NCI-H2107 (cell line): ENCODE results near the gene ZNF853.
"Not testable (repeated sequence)": the region's sequence is repeated elsewhere in the genome, so short reads cannot be mapped to it uniquely, and the experiment has no call there.

Source experiments
- DNase-seq: peaks from one replicate; lab custom pipeline; 2025; lab: John Stamatoyannopoulos, UW

The ZNF853 gene

DNA sequence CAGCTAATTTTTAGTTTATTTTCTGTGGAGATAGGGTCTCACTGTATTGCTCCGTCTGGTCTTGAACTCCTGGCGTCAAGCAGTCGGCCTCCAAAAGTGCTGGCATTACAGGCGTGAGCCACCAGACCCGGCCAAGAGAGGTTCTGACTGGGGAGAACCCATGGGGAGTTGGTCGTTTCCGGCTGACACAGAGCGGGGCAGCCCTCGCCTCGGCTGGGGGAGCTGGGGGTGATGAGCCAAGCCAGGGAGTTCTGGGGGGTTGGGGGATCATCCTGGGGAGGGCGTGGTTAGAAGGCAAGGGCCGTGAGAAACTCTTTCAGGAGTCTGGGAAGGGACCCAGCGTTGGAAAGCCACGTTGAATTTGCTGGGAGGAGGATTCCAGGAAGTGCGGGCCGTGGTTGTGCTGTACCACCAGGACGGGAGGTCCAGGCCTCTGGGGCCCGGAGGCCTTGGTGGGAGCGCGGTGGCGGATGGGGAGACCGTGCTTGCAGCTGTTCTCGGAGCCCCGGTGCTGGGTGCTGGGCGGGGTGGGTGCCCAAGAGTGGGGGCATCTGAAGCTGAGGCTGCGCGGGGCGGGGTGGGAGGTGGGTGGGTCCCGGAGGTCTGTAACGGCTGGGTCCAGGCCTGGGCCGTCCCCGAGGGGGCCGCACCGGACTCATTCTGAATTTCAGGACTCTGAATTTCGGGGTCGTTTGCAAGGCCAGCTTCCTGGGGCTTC lies 8.4 kb upstream of the ZNF853 start:
- DNase-seq, result no peak

DNA sequence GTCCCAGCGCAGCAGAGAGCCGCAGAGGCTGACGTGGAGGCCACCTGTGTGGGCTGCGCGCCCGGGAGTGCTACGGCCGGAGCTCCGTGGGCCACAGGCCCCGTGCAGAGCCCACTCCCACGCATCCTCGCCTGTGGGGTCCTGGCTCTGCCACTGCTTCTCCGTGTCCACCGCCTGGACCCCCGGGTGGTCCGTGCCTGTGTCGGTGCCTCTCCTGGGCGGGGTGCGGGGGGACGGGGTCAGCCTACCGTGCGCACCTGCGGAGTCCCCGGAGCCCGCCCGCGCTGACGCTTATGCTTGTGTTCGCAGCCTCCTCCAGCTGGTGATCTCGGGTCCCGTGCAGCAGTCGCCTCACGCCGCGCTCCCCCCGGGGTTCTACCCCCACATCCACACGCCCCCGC lies 7.8 kb upstream of the ZNF853 start:
- no peak for DNase-seq

DNA sequence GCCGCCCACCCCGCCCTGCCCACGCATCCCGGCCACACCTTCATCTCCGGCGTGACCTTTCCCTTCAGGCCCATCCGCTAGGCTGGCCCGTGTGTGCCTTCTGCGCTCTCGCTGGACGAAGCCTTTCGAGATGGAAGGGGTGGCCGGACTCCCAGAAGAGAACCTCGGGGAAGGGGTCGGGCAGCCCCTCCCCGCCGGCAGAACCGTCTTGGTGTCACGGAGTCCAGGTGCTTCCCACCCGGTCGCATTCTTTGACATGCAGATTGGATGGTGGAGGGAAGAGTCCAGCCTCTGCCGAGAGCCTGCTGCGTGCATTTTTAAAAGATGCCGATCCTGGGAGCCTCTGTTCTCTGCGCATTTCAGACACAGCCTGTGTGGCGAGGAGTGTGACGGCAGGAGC lies 7.3 kb upstream of the ZNF853 start:
- DNase-seq, result no peak

DNA sequence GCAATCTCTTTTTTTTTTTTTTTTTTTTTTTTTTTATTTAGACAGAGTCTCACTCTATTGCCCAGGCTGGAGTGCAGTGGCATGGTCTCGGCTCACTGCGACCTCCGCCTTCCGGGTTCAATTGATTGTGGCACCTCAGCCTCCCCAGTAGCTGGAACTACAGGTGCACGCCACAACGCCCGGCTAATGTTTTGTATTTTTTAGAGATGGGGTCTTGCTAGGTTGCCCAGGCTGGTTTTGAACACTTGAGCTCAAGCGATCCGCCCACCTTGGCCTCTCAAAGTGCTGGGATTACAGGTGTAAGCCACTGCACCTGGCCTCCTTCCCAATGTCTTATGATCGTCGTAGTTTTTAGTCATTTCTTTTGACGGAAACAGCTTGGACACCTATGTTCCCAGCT lies 6.6 kb upstream of the ZNF853 start:
- no peak for DNase-seq

DNA sequence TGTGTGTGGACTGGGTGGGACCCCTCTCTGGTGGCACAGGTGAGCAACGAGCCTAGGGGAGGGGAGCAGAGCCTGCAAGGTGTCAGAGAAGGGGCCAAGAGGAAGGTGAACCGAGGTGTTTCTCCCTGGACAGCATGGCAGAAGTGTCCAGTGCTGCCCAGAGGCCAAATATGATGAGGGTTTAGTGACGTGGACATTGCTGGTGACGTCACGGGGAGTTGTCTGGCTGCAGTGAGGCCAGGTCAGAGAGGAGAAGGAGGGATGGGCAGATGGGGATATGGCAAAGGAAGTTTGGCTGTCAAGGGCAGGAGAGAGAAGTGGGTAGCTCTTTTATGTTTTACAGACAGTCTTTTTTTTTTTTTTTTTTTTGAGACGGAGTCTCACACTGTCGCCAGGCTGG lies 2.6 kb upstream of the ZNF853 start:
- DNase-seq, result no peak

DNA sequence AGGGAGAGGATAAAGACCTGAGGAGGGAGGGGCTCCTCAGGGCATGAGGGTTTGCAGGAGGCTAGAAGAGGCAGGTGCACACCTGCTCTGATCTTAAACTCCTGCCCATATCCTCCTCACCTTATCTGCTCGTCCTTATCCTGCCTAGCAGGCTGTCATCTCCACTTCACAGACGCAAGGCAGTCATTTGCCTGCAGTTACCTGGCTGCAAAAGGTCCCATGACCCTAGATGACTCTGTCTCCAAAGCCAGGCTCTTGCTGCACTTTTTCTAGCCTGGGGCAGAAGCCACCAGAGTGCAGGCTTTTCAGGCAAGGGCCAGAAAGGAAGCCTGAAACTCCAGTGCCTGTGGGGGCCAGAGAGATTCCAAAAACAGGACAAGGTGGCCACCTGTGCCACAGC lies 1.7 kb upstream of the ZNF853 start:
- no peak for DNase-seq

DNA sequence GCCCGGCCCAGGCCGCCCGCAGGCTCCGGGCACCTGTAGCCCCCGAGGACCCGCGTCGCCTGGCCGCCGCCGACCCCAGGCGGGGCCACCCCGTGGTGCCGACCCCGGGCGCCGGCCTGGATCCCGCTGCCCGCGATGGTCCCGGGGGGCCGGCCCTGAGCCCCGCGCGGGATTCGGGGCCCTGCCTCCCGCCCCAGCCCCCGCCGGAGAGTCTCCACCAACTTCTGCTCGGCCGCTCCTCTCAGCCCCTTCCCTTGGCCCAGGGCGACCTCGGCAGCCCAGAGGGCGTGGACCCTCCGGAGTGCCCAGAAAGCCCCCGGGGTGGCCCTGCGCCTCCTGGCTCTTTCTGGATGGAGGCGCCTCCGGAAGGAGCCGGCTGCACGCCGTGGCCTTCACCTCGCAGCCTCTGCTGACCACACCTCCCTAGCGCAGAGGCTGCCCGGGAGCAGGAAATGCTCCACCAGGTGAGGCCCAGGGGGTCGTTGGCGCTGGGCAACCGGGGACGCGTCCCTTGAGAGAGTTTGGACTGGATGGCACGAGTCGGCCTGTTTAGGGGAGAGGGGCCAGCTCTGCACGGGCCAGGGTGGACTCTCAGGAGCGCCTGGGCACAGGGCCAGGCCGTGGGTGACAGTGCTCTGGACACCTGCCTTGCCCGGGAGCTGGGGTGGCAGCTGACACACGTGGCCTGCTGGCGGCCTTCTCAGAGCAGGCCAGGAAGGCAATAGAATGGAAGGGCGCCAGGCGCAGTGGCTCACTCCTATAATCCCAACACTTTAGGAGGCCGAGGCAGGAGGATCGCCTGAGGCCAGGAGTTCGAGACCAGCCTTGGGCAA lies 529 bp downstream of the ZNF853 start:
- DNase-seq, result no peak

DNA sequence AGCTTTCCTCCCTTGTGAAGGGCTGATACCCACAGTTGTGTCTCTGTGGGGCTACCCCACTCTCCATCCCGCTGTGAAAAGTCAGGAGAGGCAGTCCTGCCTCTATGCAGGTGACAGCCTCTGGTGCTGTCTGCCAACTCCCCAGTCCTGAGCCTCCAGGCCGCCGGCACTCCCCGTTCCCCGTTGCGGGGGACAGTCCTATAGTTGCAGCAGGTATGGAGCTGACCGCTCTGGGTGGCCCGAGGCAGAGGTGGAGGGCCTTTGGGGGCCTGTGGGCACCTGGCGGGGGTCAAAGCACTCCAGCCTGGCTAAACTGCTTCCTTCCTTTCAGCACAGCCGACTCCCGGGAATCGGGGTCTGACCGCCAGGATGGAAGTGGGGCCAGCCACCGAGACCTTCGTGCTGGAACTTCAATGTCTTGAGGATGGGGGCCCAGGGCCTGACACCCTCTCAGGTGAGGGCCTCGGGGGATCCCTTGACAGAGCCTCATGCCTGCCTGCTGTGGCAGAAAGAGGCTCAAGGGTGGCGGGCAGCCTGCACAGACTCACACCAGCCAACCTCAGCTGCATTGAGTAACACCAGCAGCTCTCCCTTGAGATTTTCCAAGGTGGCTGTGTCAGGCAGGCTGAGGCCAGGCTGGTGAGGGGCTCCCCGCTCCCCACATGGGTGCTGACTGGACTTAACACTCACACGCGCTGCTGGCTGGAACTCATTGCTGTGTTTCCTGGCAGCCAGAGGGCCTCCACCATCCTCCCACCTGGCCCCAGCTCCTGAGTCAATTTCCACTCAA lies 1.6 kb downstream of the ZNF853 start:
- DNase-seq, result no peak

DNA sequence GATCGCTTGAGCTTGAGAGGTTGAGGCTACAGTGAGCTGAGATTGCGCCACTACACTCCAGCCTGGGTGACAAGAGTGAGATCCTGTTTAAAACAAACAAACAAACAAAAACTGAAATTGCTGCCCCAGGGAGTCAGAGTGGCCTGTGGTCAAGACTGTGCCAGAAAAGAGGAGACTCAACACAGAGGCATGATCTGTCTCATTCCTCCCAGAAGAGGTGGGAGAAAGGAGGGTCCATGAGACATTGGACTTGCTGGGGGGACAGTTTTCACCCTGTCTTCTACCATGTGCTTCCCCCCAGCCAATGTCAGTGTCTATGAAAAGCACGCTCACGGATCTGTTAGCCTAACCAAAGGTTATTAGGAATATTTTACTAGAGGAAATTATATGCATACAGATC lies 3.2 kb downstream of the ZNF853 start:
- DNase-seq, result no peak

DNA sequence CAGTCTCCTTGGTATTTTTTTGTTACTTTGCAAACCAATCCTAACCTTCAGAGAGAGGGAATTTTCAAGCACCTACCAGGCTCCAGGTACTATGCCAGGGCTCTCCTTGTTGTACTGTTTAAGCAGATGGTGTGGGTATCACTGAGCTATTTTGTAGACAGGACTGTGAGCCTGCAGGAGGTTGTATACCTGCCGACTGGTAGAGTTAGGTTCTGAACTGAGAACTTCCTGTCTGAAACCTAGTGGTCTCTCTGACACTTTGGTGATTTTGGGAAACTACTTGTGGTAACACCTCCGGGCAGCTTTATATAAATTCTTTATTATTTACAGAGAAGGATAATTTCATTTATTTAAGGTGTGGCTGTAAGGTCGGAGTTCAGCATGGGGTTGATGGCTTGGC lies 4.6 kb downstream of the ZNF853 start:
- no peak for DNase-seq

DNA sequence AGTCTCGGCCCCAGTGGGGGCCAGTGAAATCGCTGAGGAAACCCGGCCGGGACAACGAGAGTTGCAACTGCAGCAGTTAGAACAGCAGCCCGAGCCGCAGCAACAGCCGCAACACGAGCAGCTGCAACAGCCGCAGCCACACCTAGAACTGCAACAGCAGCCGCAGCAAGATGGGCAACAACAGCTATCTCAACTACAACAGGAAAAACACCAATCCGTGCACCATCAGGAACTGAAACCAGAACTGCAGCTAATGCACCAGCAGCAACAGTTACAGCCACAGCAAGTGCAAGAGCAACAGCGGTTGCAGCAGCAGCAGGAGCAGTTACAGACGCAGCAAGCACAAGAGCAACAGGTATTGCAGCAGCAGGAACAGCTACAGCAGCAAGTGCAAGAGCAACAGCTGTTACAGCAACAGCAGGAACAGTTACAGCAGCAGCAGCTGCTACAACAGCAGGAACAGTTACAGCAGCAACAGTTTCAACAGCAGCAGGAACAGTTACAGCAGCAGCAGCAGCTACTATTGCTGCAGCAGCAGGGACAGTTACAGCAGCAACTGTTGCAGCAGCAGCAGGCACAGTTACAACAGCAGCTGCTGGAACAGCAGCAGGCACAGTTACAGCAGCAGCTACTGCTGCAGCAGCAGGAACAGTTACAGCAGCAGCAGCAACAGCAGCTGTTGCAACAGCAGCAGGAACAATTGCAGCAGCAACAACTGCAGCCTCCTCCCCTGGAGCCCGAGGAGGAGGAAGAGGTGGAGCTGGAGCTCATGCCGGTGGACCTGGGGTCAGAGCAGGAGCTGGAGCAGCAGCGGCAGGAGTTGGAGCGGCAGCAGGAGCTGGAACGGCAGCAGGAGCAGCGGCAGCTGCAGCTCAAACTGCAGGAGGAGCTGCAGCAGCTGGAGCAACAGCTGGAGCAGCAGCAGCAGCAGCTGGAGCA lies 6.1 kb downstream of the ZNF853 start:
- DNase-seq, result no peak

DNA sequence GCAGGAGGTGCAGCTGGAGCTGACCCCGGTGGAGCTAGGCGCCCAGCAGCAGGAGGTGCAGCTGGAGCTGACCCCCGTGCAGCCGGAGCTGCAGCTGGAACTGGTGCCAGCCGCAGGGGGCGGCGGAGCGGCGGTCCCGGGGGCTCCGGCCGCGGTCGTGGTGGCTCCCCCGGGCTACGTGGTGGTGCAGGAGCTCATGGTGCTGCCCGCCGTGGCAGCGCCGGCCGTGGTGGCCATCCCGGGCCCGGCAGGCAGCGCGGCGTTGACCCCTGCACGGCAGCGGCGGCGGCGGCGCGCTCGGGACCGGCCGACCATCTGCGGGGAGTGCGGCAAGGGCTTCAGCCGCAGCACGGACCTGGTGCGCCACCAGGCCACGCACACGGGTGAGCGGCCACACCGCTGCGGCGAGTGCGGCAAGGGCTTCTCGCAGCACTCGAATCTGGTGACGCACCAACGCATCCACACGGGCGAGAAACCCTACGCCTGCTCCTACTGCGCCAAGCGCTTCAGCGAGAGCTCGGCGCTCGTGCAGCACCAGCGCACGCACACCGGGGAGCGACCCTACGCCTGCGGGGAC lies 6.8 kb downstream of the ZNF853 start:
- DNase-seq, result no peak

DNA sequence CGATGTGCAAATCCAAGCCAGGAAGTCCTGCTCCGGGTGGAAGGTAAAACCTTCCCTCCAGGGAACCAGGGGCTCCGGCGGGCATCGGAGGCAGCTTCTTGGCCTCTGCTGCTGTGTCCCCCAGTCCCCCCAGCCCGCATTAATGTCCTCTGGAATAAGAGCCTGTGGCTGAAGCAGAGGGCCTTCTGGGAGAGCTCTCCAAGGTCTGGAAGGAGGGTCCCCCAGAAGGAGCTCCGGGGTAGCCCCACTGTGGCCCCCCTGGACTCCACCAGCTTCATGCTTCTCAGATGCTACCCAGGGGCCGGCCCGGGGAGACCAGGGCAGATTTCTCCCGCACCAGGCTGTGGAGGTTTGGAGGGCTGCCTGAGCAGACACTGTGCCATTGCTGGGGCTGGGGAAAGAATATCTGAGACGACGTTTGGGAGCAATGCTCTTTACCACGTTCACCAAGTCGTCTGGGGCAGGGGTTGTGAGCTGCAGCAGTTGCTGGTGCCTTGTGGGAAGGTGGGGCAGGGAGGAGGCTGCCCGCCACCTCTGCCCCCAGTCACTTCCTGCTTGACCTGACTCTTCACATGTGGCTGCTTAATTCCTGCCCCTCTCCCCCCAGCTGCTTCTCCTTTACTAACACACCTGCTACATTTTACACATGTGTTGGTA lies 8.3 kb downstream of the ZNF853 start:
- no peak for DNase-seq

DNA sequence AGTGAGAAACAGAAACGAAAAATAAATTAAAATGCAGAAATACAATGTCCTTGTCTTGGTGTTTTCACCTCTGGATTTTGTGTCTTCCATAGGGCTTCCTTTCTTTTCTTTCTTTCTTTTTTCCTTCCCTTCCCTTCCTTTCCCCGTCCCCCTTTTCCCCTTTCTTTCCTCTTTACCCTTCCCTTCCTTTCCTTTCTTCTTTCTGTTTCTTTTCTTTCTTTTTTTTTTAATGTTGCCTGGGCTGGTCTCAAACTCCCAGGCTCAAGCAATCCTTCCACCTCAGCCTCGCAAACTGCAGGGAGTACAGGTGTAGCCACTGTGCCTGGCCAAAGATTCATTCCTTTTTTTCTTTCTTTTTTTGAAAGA lies 8.8 kb downstream of the ZNF853 start:
- DNase-seq, result no peak

DNA sequence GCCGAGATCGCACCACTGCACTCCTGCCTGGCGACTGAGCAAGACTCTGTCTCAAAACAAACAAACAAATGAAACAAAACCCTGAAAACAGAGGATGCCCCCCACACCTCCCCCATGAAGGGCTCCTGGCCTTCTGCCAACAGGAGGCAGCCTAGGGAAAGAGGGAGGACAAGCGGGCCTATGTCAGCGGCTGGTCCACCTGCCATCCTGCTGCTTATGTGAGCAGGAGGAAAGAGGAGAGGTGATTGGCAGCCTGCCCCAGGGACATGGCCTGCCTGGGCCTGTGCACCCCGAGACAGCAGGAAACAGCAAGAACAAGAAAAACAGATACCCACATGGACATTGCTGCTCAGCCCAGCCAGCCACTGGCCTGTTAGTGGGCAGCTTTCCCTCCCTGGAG lies 12.6 kb downstream of the ZNF853 start:
- DNase-seq, result peak; percentile 45

DNA sequence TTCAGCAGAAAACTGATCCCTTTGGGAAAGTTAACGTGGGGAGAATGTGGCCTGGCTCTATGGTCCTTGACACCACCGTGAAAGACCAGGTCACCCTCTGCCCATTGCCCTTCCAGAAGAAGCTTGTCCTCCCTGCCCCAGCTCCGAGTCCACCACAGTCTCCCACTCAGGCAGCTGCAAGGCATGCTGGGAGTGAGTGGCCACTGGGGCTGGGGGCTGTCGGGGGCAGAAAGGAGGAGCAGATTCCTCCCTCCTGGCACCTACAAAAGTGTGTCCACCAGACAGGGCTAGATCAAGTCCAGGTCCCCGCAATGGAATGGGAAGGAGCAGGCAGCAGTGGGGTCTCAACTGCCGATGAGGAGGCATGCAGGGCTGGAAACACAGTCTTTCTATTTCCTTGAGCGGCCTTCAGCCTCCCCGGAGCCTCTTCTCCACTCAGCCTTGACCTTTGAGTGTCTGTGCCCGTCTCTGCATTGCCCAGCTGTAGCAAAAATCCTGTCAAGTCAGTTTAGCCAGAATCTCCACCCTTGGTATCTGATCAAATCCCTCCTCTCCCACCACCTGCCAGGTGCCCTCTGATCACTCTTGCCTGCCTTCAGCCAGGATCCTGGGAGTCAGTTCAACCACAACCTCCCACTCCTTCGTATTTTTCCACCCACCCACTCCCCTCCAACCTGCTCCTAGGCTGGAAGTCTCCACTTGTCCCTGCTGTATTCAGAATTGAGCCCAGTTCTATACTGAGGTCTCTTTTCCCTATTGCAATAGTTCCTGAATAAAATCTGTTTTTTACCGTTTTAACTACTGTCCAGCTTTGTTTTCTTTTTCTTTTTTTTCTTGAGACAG lies 14.8 kb downstream of the ZNF853 start:
- DNase-seq, result no peak

DNA sequence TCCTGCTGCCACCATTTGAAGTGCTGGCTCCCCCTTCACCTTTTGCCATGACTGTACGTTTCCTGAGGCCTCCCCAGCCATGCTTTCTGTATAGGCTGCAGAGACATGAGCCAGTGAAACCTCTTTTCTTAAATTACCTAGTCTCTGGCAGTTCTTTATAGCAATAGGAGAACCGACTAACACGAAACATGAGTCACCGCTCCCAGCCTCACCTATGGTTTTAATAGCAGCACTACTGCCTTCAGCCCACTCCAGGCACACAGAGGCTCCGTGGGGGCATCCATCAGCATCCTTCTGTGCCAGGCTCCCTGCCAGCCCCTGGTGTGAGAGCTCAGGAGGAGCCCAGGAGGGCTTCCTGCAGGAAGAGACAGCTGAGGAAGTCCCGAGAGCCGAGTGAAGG lies 16.2 kb downstream of the ZNF853 start:
- DNase-seq, result no peak

DNA sequence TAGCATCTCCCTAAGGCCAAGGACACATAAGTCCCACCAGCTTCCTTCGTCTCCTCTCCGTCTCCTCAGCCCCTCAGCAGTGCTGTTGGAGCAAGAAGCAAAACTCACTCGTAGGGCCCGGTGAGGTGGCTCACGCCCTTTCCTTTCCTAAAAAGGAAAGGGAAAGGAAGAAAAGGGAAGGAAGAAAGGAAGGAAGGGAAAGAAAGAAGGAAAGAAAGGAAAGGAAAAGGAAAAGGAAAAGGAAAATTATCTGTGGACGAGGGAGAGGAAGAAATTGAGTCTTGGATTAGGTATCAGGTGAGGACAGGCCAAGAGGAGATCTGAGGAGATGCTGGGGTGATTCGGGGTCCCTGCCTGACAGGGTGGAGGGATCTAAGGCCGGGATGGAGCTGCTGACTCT lies 18.6 kb downstream of the ZNF853 start:
- DNase-seq, result no peak

DNA sequence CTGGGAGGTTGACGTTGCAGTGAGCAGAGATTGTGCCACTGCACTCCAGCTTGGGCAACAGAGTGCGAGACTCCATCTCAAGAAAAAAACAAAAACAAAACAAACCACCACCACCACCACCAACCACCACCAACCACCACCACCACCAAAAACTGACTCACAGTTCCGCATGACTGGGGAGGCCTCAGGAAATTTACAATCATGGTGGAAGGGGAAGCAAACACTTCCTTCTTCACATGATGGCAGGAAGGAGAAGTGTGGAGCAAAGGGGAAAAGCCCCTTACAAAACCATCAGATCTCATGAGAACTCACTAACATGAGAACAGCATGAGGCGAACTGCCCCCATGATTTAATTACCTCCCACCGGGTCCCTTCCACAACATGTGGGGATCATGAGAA lies 19.6 kb downstream of the ZNF853 start:
- DNase-seq, result not testable (repeated sequence)
